Stimulated activated CD8-positive, alpha-beta memory T cell treated with anti-CD3 and anti-CD28 coated beads, Interleukin-2, amount 100 ng/mL, for 48 hours (primary cell): ENCODE results near the gene CDH4.
"Not testable (repeated sequence)": the region's sequence is repeated elsewhere in the genome, so short reads cannot be mapped to it uniquely, and the experiment has no call there.

Experiments used
- DNase-seq, 2 donors: peaks; one replicate each; pipeline ENCODE4 v3.0.0-alpha.2; 2020; ENCODE audit warnings: low read depth in 2 of 2

Gene CDH4

DNA sequence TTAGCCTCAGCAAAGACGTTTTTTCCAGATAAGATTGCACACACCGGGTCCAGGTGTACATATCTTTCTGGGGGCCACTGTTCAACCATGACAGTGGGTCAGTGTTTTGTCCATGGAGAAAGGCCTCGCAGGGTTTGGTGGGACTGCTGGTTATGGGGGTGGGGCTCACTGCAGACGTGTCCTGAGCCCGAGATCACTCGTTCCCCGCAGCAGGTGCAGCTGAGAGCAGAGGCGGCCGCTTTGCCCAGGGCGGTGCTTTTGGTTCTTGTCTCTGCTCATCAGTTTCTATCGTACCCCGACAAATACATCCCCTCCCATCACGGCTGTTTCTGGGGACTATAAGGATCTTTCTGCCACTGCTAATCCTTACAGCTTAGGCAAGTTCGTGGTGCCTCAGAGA lies 166.9 kb downstream of the CDH4 start:
- DNase-seq, result no peak

DNA sequence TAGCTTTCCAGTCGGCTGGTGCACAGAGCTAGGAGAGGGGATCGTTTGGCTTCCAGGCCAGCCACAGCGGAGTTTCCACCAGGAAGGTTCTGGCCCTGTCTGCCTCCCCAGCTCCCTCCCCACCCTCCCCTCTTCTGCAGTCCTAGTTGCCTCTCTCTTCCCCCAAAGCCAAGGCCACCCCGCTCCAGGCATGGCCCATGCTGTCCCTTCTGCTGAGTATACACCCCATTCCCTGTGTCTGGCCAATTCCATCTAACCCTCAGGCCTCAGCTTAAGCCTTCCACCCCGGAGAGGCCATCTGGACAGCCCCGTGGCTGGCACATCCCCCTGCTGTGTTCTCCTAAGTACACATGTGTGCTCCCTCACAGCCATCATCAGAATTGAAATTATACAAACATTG lies 167.4 kb downstream of the CDH4 start:
- no peak for DNase-seq

DNA sequence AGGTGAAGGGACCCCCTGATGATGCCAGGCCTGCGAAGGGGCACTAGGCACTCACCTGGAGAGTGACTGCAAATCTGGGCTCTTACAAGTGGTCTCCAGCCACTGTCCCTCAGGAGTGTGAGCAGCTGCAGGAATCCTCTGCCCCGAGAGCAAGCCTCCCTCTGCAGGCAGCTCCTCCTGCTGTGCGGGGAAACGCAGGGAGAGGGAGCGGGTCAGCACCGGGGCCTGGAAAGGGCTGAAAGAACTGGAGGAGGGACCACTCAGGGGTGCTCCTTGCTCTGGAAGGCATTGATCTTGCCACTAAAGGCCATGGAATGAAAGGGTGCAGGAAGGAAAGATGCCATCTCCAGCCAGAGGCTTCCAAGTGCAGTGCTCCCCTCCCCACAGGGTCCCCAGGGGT lies 168.0 kb downstream of the CDH4 start:
- DNase-seq, result no peak

DNA sequence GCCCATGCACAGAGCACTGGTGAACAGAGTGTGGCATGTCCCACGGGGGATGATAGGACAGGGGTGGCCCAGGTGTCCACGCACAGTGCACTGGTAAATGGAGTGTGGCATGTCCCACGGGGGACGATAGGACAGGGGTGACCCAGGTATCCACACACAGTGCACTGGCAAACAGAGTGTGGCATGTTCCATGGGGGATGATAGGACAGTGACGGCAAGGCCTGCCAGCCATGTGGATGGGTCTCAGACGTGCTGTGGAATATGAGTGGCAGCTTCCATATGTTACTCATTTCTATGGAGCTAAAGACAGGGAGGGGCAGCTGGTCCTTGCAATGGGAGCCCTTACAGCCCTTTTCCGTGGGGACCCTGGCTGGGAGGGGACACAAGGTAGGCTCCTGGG lies 168.7 kb downstream of the CDH4 start:
- DNase-seq, result no peak

DNA sequence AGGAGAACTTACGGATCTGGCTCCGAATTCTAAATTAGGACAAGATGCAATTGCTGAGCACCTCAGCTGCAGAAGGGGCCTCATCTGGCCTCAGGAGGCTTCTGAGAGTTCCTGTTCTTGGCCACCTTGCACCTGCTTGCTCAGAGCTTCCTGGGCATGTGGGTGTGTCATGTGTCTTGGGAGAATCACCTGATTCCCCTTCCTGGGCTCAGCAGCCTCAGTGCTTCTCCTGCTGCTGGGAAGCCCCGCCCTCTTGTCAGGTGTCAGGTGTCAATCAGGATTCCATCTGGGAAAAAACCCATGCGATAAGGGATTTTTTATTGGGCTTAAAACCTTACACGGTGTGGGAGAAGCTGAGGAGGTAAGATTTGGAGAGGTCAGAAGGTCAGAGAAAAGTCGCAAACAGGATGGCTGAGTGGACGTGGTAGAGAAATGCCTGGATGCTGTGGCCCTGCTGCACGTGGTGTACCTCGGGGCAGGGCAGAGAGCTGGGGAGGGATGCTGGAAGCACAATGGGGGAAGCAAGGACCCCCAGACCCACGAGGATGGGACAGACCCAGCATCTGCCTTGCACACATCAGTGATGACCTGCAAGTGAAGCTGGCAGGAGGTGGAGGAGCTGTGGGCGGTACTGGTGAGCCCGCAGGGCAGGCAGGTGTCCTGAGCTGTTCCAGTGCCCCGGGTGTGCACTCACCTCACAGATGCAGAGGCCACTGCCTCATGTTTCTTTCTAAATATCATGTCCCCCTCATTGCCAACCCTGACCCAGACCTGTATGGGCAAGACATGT lies 170.8 kb downstream of the CDH4 start:
- DNase-seq, result no peak

DNA sequence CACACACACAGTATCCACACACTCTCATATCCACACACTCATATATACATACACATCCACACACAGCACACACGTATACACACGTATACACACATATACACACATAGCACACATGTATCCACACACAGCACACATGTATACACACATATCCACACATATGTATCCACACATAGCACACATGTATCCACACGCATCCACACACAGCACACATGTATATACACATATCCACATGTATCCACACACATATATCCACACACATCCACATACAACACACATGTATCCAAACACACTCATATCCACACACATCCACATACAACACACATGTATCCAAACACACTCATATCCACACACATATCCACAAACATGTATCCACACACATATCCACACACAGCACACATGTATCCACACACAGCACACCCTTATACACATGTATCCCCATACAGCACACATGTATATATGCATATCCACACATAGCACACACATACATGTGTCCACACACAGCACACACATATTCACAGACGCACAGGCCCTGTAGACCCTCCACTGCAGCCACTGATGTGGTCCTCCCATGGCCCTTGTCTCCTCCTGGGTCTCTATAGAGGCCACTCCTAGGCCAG lies 172.1 kb downstream of the CDH4 start:
- no peak for DNase-seq

DNA sequence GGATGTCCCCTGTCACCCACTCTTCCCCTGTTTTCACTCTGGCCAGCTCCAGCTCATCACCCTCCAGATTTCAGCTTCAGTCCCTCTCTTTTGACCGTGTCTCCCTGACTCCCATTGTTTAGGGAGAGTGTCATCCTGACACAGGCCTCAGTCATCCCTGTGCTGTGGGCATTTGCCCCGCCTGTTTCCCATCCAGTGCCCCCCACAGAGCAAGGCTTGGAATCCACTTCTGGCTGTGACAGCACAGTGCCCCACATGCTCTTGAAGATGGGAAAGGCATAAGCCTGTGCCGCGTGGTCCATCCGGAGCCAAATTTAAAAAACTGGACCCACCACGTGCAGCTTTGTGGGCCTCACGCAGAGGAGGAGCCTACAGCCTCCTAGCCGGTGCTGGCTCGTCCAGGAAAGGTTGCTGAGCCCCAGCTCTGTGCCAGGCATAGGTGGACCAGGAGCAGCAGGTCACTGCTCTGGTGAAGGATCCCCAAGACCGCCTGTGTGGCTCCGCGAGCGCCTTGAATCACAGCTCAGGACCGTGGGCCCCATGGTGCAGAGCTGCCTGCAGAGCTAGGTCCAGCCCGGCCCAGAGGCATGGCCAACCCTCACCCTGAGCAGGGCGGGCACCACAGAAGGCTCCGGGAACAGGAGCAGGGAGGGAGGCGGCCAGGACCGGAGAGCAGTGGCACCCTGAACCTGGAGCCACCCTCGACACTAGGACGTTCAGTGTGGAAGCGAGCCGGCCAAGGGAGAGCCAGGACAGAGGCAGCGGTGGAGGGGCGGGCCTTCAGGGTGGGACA lies 172.8 kb downstream of the CDH4 start:
- DNase-seq, result no peak

DNA sequence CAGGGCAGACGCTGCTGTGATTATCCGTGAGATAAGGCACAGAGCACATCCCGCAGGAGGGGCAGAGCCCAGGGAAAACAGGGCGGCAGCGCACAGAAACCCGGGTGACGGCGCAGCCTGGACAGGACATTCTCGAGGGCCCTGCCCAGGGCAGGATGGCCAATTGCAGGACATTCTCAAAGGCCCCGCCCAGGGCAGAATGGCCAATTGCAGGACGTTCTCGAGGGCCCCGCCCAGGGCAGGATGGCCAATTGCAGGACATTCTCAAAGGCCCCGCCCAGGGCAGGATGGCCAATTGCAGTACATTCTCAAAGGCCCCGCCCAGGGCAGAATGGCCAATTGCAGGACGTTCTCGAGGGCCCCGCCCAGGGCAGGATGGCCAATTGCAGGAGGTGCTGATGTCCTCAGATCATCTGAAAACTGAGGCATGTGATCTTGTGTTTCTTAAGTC lies 173.5 kb downstream of the CDH4 start:
- DNase-seq, result not testable (repeated sequence)

DNA sequence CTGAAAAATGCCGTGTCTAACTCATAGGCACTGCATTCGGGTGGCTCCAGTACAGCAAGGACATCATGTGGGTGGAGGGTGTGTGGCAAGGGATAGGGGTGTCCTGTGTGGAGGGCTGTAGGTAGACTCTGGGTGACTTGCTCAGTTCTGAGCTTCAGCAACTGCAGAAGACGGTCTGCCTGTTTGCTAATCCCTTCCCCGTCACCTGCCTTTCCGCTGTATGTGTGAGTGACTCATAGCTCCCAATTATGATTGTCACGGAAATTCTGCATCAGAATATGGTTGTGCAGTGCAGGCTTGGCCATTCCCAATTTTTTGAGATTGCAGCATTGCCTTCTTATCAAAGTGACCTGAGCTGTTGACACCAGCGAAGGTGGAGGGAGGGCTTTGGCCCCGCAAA lies 174.3 kb downstream of the CDH4 start:
- DNase-seq, result no peak

DNA sequence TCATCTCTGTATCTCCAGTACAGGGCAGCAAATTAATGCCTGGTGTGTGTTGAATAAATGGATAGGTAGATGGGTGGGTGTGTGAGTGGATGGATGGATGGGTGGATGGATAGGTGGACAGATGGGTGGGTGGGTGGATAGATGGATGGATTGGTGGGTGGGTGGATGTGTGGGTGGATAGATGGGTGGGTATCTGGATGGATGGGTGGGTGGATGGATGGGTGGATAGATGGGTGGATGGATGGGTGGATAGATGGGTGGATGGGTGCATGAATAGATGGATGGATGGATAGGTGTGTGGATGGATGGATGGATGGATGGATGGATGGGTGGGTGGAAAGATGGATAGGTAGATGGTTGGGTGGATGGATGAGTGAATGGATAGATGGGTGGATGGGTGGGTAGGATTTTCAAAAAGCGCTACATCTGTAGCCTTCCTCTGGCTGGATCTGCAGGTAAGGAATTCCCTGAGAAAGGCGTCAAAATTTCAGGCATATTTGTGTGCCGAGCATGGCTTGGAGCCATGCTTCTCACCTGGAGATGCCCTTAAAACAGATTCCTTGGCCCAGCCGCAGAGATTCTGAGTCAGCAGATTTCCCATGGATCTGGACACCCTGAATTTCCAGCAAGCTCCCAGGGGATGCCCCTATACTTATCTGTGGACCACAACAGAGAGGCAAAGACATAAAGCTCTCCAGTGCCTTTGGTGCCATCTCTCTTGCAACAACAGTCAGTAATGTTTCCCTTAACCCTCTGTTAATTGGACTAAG lies 177.6 kb downstream of the CDH4 start:
- no peak for DNase-seq

DNA sequence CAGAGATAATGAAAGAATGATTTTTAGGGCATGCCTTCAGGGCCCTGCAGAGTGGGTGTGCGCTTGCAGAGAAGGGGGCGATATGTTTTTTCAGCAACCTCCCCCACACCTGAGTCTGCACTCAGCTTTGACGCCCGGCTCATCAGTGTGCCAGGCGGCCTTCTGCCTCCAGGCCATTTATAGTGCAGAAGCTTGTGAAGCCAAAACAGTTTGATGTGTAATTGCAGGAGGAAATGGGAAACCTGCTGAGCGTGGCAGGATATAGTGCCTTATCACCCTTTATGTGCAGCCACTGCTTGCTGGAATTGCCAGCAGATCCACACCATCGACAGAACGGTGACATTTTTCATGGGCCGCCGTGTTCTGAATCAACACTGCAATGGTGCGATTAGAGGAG lies 178.2 kb downstream of the CDH4 start:
- DNase-seq, result no peak

DNA sequence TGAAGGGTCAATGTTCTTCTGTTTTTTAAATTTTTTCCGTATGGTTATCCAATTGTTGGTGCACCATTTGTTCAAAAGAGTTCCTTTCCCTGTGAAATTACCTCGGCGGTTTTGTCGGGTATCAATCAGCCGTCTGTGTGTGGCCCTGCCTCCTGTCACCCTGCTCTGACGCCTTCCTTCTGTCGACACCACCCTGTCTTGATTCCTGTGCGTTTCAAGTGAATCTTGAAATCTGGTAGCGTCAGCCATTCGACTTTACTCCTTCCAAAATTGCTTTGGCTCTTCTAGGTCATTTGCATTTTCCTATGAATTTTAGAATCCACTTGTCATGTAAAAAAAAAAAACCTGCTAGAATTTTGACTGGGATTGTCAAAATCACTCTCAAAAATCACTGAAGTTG lies 181.1 kb downstream of the CDH4 start:
- DNase-seq, result no peak

DNA sequence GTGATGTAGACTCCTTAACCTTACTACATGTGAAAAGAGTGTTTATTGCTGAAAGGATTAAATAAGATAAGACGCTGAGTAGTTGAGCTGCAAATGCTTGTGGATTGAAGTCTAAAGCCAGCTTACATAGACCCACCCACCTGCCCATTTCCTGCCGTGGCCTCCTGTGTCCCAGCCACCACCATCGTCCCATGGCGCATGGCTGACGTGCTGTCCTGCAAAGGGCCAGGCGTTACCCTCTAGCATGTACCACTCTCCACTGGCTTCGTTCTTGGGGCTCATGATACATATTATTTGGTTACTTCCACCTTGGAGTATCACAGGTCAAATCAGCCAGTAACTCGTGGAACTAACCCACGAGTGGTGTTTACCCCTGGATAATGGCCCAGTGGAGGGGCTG lies 181.8 kb downstream of the CDH4 start:
- no peak for DNase-seq

DNA sequence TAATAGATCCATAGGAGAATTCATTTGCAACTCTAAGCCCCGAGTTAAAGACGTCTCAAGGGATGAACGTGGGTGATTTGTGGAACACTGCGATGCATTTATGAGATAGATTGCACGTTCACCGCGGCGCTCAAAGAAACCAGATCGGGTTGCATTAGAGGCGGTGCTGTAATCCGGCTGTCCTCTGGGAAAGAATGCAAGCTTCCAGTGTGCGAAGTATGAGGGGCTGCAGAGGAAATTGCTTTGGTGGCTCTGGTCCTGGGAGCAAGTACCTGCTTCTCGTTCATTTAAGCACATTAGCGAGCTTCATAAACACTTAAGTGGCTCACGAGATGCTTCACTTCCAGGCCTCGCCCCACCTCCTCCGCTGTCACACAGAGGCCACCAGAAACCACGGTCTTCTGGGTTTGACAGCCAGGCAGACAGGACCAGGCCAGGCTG lies 182.3 kb downstream of the CDH4 start:
- DNase-seq, result no peak

DNA sequence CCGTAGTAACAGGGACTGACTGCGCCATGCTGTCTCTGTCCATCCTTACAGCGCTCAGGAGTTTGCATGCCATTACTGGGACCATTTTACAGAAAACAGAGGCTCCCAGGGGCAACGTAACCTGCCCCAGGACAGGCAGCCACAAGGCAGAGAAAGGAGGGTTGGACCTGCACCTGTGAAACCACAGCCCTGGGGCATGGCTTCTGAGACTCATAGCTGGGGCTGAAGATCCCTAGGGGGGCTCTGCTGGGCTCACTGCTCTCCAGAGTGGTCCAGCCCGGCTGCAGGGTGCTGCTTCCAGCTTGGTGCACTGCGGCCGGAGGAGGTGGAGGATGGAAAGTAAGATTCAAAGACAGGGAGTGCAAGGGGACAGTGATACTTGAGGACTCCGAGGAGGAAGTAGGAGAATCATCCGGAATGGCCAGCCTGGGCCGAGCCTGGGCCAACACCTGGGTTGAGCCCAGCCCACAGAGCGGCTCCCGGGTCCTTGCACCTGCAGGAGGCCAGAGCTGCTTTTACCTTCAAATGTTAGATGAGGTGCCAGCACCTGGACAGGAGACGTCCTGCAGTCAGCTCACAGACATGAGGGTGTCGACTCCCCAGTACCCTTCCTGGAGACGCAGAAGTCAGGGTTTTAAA lies 183.2 kb downstream of the CDH4 start:
- DNase-seq, result no peak

DNA sequence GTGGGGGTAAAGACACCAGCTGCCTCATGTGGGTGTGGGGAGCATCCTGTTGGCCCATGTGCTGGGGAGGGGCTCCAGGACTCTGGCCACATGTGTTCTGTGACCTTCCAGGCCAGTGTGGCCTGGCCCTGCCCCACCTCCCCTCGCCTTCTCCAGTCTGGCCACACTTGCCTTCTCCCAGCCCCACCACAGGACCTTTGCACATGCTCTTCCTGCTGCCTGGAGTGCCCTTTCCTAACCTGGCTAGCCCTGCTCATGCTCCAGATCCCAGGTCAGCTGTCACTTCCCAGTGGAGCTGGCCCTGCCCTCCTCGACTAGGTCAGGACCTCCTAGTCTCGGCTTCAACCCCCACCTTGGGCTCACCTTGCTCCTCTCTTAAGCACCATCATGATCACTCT lies 183.8 kb downstream of the CDH4 start:
- no peak for DNase-seq

DNA sequence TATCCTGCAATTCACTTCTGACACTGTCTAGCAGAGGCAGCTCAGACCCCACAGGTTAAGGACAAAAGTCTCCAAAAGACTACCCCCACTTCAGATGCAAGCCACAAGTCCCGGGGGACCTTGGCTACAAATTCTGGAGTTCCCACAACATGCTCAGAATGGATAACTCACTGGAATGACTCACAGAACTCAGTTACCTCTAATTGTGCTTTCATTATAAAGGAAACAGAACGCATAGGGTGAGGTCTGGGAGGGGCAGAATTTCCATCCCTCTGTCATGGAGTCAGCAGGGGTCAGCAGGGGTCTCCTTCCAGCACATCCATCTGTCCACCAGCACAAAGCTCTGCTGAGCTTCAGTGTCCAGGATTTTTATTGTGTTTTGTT lies 184.2 kb downstream of the CDH4 start:
- no peak for DNase-seq

DNA sequence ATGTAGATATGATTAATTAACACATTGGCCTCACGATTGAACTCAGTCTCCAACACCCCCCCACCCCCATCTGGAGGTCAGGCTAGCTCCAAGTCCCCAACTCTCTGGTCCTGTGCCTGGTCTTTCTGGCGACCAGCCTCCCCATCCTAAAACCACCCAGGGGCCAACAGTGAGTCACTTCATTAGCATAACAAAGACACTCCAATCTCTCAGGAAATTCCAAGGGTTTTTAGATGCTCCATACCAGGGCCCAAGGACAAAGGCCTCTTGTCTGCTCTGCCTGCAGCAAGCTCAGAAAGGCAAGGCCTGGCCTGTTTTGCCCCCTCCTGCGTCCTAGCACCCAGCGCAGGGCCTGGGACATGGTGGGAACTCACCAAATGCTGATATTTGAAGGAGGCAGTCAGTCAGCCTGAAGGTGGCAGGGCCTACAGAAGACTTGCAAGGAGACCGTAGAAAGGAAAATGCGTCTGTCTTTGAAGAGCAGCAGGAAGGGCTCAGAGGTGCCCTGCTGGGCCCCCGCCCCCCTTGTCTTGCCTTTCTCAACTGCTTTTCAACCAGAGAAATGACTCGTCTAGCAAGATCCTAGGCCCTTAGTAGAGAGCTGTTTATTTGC lies 184.7 kb downstream of the CDH4 start:
- DNase-seq, result no peak

DNA sequence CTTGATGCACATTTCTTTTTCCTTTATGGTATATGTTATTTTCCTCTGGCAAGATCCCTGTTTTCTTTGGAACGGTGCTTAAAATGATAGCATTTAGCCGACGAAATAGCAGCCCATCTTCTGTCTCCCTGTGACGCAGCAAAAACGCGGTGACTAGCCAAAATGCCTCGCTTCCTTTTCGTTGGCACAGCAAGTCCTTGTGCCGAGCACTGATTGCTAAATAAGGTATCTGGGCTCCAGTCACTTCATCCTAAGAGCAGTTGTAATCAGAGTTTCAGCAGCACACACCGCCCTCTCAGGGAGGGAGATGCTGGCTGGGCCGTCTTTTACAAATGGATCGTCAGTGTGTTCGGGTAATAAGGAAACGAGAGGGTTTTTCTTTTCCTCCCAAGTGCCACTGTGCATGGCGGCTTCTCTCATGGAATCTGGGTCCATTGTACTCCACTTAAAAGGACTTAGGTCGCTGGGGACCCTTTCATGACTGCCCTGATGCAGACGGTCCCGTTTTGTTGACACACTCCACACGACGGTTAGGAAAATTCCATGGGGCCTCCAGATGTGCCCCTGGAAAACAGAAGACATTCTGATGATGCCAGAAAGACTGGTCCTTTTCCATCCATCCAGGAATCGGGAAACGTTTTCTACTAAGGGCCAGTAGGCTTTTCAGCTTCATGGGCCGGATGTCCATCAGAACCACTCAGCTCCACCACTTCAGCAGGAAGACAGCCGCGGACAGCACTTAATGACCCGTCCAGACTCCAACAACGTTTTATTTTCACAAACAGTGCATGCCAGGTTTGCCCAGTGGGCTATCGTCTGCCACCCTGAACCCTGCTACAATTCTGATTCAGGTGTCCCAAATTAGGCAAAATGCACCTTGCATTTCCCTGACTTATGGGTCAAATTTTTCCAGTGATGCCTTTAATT lies 185.5 kb downstream of the CDH4 start:
- no peak for DNase-seq

DNA sequence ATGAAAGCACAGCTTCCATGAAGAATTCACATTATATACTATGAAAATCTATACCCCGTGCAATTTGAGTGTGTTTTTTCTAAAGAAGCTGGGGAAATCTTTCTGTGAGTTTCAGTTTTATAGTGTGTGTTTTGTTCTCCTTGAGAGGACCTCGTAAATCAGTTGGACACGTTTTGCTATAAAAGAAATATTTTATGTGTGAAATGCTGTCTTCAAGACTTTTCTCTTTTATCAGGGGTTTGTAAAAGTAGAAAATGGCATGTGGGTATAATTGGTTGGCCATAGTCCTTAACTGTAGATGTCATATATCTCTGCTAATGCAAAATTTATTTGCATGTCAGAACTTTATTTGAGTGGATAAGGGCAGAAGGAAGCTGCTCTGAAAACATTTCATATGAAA lies 186.2 kb downstream of the CDH4 start:
- no peak for DNase-seq
